Measurements from ENCODE around the gene ZMYND8. TPM values are rescaled to one million over a fixed set of nuclear protein-coding genes. Genes with fewer than 3 reads are reported as not detected.

The ZMYND8 gene
- total and polyA plus RNA-seq, 2 of the 4 experiments (the other 2 are of a cell fraction), result 24.0 to 28.2 TPM

- in situ Hi-C loops (cut with MboI; ENCODE audit: low sequenced_read_pairs), result no loop called here
- DNase-seq, result no peak
- Histone ChIP-seq H3K27ac (ENCODE audit: insufficient read depth, low read length) (no peak overlapping the region), H3K79me1 (ENCODE audit: low read depth in 1 of 2, low read length in 2 of 2) (peaks cover 46 to 78% of the 10 kb centered on the region in 2 experiments), H2BK5ac (ENCODE audit: low read depth, low read length, poor library complexity, severe bottlenecking) (peak overlapping the region; percentile 25), H2BK20ac (ENCODE audit: low read depth, low read length) (no peak overlapping the region), H3K27me3 (ENCODE audit: control insufficient read depth, insufficient read depth, low read length) (no peaks in the 10 kb centered on the region), H4K20me1 (ENCODE audit: insufficient read depth, low read length) (no peaks in the 10 kb centered on the region), H3K4me1 (ENCODE audit: control insufficient read depth, insufficient read depth, low read length) (peaks cover 9% of the 10 kb centered on the region), H3K14ac (replicated peaks; ENCODE audit: low read depth, low read length) (no peak overlapping the region), H4K8ac (ENCODE audit: low read depth in 2 of 2, low read length in 2 of 2) (peak overlapping the region in 1 of 2 experiments; percentile 3; a peak in 2 of 4 replicates), H3K36me3 (ENCODE audit: control insufficient read depth, insufficient read depth, low read length) (peaks cover 18% of the 10 kb centered on the region), H3K56ac (ENCODE audit: extremely low read depth, insufficient read depth, low read length) (no peak overlapping the region), H2AK5ac (ENCODE audit: low read depth, low read length) (no peak overlapping the region; the same call in 1 of the 2 replicates), H3K4me2 (ENCODE audit: low read depth, low read length) (no peak overlapping the region), H3K9me1 (ENCODE audit: insufficient read depth, low read length) (peaks cover 25% of the 10 kb centered on the region), H4K5ac (ENCODE audit: low read depth, low read length) (no peak overlapping the region), H2AFZ (replicated peaks; ENCODE audit: low read length, poor library complexity) (no peak overlapping the region), H2AK9ac (replicated peaks; ENCODE audit: low read depth, low read length, poor library complexity) (no peak overlapping the region), H3K4ac (ENCODE audit: low read depth, low read length) (no peak overlapping the region), H2BK120ac (ENCODE audit: low read depth, low read length) (no peak overlapping the region), H3K18ac (ENCODE audit: low read depth, low read length) (no peak overlapping the region), H3K9ac (ENCODE audit: low read depth, low read length) (no peak overlapping the region), H2BK15ac (ENCODE audit: low read depth, low read length) (no peak overlapping the region), H3K4me3 (ENCODE audit: insufficient read depth, low read depth, low read length) (no peak overlapping the region), H3K23ac (ENCODE audit: low read depth, low read length) (no peak overlapping the region), H4K91ac (ENCODE audit: insufficient read depth, low read depth, low read length) (no peak overlapping the region), H3K9me3 (ENCODE audit: control insufficient read depth, insufficient read depth, low read length) (no peaks in the 10 kb centered on the region)
- WGBS, 2 experiments (ENCODE audit: extremely low coverage in 2 of 2, insufficient read length in 1 of 2), result 97% methylated on average over 4 of the region's 5 CpGs; no CpG with 5 or more reads in 1 of the 2 experiments
- intact Hi-C loops (cut with micrococcal nuclease), result no loop called here
- TF ChIP-seq MAFK (IDR thresholded peaks at IDR 0.05; ENCODE audit: low read depth, low read length) (no peak), SMC3 (IDR thresholded peaks at IDR 0.05; ENCODE audit: low read depth, low read length) (no peak), RAD21 (IDR thresholded peaks at IDR 0.05; ENCODE audit: low read length) (no peak), POLR2A (IDR thresholded peaks at IDR 0.05; ENCODE audit: low read depth, low read length) (no peak), CHD1 (IDR thresholded peaks at IDR 0.05; ENCODE audit: low read depth, low read length) (no peak), RFX5 (IDR thresholded peaks at IDR 0.05; ENCODE audit: low read depth, low read length) (no peak), MXI1 (IDR thresholded peaks at IDR 0.05; ENCODE audit: borderline replicate concordance, low read depth, low read length) (no peak), FOS (IDR thresholded peaks at IDR 0.05; ENCODE audit: low read depth, low read length) (no peak), USF2 (IDR thresholded peaks at IDR 0.05; ENCODE audit: low read depth, low read length) (no peak), CEBPB (IDR thresholded peaks at IDR 0.05; ENCODE audit: low read depth, low read length) (no peak), NFE2L2 (IDR thresholded peaks at IDR 0.05; ENCODE audit: low read depth, low read length) (no peak), BHLHE40 (IDR thresholded peaks at IDR 0.05; ENCODE audit: low read depth, low read length) (no peak), RCOR1 (IDR thresholded peaks at IDR 0.05; ENCODE audit: insufficient replicate concordance, low read length) (no peak), ELK1 (IDR thresholded peaks at IDR 0.05; ENCODE audit: borderline replicate concordance, low read depth, low read length) (no peak), MAZ (IDR thresholded peaks at IDR 0.05; ENCODE audit: borderline replicate concordance, low read depth, low read length) (no peak)
- ATAC-seq (ENCODE audit: low read depth), result no peak
- no TSS peak for BruUV-seq (replicated peaks)
- CTCF ChIA-PET, result no interaction called here
- POLR2A ChIA-PET (ENCODE audit: unreplicated experiment), result no interaction called here
- dilution Hi-C loops (cut with HindIII; ENCODE audit: low sequenced_read_pairs, unreplicated experiment), result no loop called here
Observed at GRCh38 chr20:47311211-47311610, 45.3 kb downstream of the ZMYND8 start.

Measured in IMR-90 (cell line).